Measurements from ENCODE around the gene GNA12.

Gene GNA12

DNA sequence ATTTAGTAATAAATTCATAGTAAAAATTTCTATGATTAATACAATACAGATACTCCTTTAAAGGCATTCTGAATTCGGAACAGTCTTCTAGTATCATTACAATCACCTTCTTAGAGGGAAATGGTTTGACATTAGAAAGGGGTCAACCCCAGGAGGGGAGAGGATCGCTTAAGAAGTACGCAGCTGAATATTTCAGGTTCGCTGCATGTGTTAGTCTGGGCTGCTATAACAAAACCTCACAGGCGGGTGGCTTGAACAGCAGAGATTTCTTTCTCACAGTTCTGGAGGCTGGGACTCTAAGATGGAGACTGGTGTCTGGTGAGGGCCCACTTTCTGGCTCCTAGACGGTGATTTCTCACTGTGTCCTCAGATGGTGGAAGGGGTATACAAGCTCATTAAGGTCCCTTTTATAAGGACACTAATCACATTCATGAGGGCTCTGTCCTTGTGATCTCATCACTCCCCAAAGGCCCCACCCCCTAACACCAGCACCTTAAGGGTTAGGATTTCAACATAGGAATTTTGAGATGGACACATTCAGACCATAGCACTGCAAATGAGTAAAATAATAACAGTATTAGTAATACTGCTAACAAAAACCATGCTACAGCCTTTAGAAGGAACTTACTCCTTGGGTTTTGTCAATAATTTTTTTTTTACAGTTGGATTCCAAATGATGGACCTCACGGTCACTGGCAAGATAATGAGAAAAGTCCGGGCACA, 34.0 kb downstream of the GNA12 start:
- no peak overlapping the region for H3K27ac ChIP-seq (replicated peaks)

DNA sequence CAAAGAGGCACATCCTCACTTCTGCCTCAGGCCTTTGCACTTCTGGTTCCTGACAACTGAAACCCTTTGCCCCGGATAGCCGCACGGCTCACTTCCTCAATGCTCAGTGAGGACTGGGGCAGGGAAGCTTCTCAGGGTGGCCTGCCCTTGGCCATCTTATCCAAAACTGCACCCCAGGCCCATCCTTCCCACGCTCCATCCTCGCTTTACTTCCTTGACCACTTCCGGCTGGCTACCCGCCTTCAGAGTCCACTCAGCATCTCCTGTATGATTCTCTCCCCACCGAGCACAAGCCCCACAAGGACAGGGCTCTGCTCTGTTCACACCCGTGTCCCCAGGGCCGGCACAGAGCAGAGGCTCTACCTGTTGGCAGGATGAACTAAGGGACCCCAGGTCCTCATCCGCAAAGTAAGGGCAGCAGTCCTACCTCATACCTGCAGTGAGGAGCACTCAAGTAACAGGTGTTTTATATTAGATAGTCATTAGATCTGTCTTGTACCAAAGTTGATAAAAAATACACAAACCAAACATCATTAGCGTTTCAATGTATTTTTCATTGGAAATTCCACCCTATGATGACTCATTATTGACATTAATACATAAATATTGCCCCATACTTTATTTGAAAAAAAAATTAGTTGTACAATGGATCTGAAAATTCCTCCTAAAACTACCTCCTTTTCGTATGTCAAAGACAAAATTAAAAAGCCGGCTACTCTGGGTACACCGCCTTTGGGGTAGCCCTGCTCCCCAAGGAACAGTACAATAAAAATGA, 35.0 kb downstream of the GNA12 start:
- no peaks in the 10 kb centered on the region for H3K27me3 ChIP-seq (ENCODE audit: insufficient read depth, poor library complexity, severe bottlenecking)
- no peak for TF ChIP-seq GABPA (IDR thresholded peaks at IDR 0.05; ENCODE audit: low read depth)
- TF ChIP-seq, protein P1, sequence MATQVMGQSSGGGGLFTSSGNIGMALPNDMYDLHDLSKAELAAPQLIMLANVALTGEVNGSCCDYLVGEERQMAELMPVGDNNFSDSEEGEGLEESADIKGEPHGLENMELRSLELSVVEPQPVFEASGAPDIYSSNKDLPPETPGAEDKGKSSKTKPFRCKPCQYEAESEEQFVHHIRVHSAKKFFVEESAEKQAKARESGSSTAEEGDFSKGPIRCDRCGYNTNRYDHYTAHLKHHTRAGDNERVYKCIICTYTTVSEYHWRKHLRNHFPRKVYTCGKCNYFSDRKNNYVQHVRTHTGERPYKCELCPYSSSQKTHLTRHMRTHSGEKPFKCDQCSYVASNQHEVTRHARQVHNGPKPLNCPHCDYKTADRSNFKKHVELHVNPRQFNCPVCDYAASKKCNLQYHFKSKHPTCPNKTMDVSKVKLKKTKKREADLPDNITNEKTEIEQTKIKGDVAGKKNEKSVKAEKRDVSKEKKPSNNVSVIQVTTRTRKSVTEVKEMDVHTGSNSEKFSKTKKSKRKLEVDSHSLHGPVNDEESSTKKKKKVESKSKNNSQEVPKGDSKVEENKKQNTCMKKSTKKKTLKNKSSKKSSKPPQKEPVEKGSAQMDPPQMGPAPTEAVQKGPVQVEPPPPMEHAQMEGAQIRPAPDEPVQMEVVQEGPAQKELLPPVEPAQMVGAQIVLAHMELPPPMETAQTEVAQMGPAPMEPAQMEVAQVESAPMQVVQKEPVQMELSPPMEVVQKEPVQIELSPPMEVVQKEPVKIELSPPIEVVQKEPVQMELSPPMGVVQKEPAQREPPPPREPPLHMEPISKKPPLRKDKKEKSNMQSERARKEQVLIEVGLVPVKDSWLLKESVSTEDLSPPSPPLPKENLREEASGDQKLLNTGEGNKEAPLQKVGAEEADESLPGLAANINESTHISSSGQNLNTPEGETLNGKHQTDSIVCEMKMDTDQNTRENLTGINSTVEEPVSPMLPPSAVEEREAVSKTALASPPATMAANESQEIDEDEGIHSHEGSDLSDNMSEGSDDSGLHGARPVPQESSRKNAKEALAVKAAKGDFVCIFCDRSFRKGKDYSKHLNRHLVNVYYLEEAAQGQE (IDR thresholded peaks at IDR 0.05; ENCODE audit: insufficient replicate concordance, low read depth) = no peak
- TF ChIP-seq SPI1 (IDR thresholded peaks at IDR 0.05; ENCODE audit: borderline replicate concordance, low read depth) = peak; percentile 80; the same call in 1 of the 2 replicates
- TF ChIP-seq, protein P2, sequence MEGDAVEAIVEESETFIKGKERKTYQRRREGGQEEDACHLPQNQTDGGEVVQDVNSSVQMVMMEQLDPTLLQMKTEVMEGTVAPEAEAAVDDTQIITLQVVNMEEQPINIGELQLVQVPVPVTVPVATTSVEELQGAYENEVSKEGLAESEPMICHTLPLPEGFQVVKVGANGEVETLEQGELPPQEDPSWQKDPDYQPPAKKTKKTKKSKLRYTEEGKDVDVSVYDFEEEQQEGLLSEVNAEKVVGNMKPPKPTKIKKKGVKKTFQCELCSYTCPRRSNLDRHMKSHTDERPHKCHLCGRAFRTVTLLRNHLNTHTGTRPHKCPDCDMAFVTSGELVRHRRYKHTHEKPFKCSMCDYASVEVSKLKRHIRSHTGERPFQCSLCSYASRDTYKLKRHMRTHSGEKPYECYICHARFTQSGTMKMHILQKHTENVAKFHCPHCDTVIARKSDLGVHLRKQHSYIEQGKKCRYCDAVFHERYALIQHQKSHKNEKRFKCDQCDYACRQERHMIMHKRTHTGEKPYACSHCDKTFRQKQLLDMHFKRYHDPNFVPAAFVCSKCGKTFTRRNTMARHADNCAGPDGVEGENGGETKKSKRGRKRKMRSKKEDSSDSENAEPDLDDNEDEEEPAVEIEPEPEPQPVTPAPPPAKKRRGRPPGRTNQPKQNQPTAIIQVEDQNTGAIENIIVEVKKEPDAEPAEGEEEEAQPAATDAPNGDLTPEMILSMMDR (IDR thresholded peaks at IDR 0.05; ENCODE audit: insufficient read depth, low read length) = no peak
- no peak for TF ChIP-seq POLR2AphosphoS5 (IDR thresholded peaks at IDR 0.05; ENCODE audit: low read depth)
- 0 out of 2 replicates have a peak overlapping the region, but pooled peaks have one; percentile 0 for H3K27ac ChIP-seq (replicated peaks)
- no peak overlapping the region for H3K4me3 ChIP-seq (replicated peaks; ENCODE audit: insufficient read depth, low read length)
- peak in 1 of 2 experiments; percentile 68 for DNase-seq (ENCODE audit: low read depth in 1 of 2, low spot score in 1 of 2)

More for the DNA sequence above, 34.0 kb downstream of the GNA12 start:
- H3K27me3 ChIP-seq (ENCODE audit: insufficient read depth, poor library complexity, severe bottlenecking) = no peaks in the 10 kb centered on the region
- TF ChIP-seq, protein P2 (IDR thresholded peaks at IDR 0.05; ENCODE audit: insufficient read depth, low read length) = no peak
- TF ChIP-seq SPI1 (IDR thresholded peaks at IDR 0.05; ENCODE audit: borderline replicate concordance, low read depth) = no peak
- TF ChIP-seq, protein P1 (IDR thresholded peaks at IDR 0.05; ENCODE audit: insufficient replicate concordance, low read depth) = no peak
- DNase-seq (ENCODE audit: low read depth in 1 of 2, low spot score in 1 of 2) = no peak
- no peak overlapping the region for H3K4me3 ChIP-seq (replicated peaks; ENCODE audit: insufficient read depth, low read length)

DNA sequence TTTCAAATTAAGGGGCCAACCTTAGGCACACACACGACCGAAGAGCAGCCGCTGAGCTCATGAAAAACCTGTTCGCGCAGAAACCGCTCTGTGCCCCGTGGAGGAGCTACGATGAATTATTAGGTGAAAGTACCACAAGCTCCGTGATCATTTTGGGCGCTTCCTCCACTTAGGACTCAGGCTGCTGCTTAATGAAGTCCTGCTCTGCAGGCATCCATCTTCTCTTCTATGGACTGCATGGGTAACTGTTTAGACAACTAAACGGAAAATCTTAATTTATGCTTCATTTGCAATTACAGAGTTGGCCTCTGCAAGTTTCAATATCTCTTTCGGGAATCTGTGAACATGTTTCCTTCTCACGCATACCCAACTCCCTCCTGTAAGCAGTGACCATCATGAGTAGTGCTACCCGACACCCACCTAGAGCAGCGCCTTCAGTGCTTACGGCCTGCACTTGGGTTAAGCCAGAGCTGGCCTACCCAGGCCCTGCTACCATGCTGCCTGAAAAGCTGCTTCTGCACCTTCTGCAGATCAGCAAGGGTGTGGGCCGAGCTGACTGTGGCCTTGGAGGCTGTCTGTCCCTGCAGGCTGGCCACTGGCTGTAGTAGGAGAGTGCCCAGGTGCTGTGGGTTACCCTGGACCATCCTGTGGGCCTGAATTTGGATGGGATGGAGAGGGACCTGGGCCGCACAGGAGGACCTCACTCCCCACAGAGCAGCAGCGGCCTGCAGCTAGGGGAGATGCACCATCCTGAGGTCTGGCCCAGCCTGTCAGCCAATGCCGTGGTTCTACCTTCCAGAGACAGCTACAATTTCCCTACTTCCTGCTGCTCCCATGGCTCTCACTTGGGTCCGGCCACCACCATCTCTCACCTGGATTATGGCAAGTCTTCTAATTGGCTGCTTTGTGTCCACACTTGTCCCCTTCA, 36.0 kb downstream of the GNA12 start:
- no peak for DNase-seq (ENCODE audit: low read depth in 1 of 2, low spot score in 1 of 2)
- TF ChIP-seq SPI1 (IDR thresholded peaks at IDR 0.05; ENCODE audit: borderline replicate concordance, low read depth) (no peak), GABPA (IDR thresholded peaks at IDR 0.05; ENCODE audit: low read depth) (no peak), POLR2AphosphoS5 (IDR thresholded peaks at IDR 0.05; ENCODE audit: low read depth) (no peak)
- TF ChIP-seq, protein P2 (IDR thresholded peaks at IDR 0.05; ENCODE audit: insufficient read depth, low read length) = no peak
- TF ChIP-seq, protein P1 (IDR thresholded peaks at IDR 0.05; ENCODE audit: insufficient replicate concordance, low read depth) = no peak
- Histone ChIP-seq H3K27ac (replicated peaks) (no peak overlapping the region), H3K4me3 (replicated peaks; ENCODE audit: insufficient read depth, low read length) (no peak overlapping the region), H3K27me3 (ENCODE audit: insufficient read depth, poor library complexity, severe bottlenecking) (no peaks in the 10 kb centered on the region)

Measured in HL-60 (cell line).